ENCODE data around the gene KAT2B. TPM values are rescaled to one million over a fixed set of nuclear protein-coding genes. Genes with fewer than 3 reads are reported as not detected.

KAT2B gene
- total RNA-seq, 2 experiments from 2014 or later, result 97.8 to 108 TPM

GRCh38 chr3:20074226-20075063 lies 34.2 kb downstream of the KAT2B start:
- no peak for DNase-seq
- POLR2A ChIA-PET, result interaction anchor here (0.6 kb wide), 1 partner anchor 33 kb away, joined by 4 read pairs; no protein-coding TSS in a partner anchor

DNA sequence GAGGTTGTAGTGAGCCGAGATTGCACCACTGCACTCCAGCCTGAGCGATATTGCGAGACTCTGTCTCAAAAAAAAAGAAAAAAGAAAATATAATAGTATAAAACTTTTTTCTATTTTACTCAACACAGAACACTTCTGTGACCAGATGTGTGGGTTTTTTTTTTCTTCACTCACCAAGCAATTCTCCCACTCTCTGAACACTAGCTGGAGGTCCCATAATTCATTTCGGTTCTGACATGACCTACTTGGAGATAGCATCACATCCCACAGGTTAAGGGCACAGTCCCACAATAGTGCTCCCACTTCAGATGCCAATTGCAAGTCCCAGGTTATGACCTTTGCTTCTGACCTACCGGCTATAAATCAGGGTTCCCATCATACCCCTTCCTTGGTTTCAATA lies 35.0 kb downstream of the KAT2B start:
- Mint-ChIP-seq H3K27me3 (no peaks in the 10 kb centered on the region), H3K4me1 (peaks cover 14% of the 10 kb centered on the region), H3K36me3 (peaks cover 43% of the 10 kb centered on the region), H3K9me3 (no peaks in the 10 kb centered on the region), H3K27ac (no peak overlapping the region), H3K4me3 (no peak overlapping the region)
- POLR2A ChIA-PET, result no interaction called here
- no peak for DNase-seq
- no peak for ATAC-seq (ENCODE audit: low read depth)

More at GRCh38 chr3:20074226-20075063, 34.2 kb downstream of the KAT2B start:
- H3K4me1 Mint-ChIP-seq, result peaks cover 12% of the 10 kb centered on the region
- H3K27me3 Mint-ChIP-seq, result no peaks in the 10 kb centered on the region
- ATAC-seq (ENCODE audit: low read depth), result no peak
- no peak overlapping the region for H3K27ac Mint-ChIP-seq
- no peaks in the 10 kb centered on the region for H3K9me3 Mint-ChIP-seq
- H3K36me3 Mint-ChIP-seq, result peaks cover 44% of the 10 kb centered on the region
- no peak overlapping the region for H3K4me3 Mint-ChIP-seq

DNA sequence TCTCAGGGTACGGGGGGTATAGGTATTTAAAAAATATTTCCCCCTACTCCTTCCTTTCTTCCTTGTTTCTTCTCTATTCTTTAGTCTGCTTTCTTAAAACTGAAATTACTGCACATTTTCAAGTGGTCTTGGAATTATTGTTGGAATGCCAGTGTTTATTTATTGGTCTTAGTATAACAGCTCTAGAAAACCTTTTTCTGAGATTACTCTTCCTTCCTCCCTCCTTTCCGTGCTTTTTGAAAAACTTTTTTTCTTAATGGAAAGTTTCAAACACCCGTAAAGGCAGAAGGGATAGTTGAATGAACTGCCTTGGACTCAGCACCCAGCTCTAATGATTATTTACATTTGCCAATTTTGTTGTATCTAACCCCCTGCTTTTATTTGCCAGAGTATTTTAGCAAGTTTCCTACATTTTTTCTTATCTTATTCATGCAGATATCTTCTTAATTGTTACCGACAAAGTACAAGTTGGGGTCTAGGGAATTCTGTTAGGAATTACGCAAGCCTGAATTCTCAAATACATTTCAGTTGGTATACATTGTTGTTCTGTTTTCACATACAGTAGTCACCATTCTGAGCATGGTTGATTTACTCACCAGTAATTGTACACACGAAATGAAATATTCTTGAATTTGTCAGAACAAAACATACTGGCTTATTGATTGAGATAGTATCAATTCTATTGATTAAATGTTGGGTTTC lies 36.2 kb downstream of the KAT2B start:
- POLR2A ChIA-PET, result no interaction called here
- H3K4me1 Mint-ChIP-seq, result peaks cover 22% of the 10 kb centered on the region
- ATAC-seq (ENCODE audit: low read depth) (no peak), DNase-seq (no peak)
- no peaks in the 10 kb centered on the region for H3K9me3 Mint-ChIP-seq
- H3K36me3 Mint-ChIP-seq, result peaks cover 44% of the 10 kb centered on the region
- no peaks in the 10 kb centered on the region for H3K27me3 Mint-ChIP-seq
- no peak overlapping the region for H3K4me3 Mint-ChIP-seq
- no peak overlapping the region for H3K27ac Mint-ChIP-seq

GRCh38 chr3:20077068-20077467 lies 36.8 kb downstream of the KAT2B start:
- peaks cover 39% of the 10 kb centered on the region for H3K36me3 Mint-ChIP-seq

GRCh38 chr3:20078194-20078714 lies 38.0 kb downstream of the KAT2B start:
- peaks cover 24% of the 10 kb centered on the region for H3K4me1 Mint-ChIP-seq
- POLR2A ChIA-PET, result no interaction called here
- no peak for DNase-seq
- no peaks in the 10 kb centered on the region for H3K9me3 Mint-ChIP-seq
- no peak for ATAC-seq (ENCODE audit: low read depth)
- H3K27ac Mint-ChIP-seq, result peak overlapping the region; percentile 60
- no peak overlapping the region for H3K4me3 Mint-ChIP-seq
- no peaks in the 10 kb centered on the region for H3K27me3 Mint-ChIP-seq
- H3K36me3 Mint-ChIP-seq, result peaks cover 33% of the 10 kb centered on the region

More at GRCh38 chr3:20077068-20077467, 36.8 kb downstream of the KAT2B start:
- H3K4me1 Mint-ChIP-seq, result peaks cover 21% of the 10 kb centered on the region
- DNase-seq (no peak), ATAC-seq (ENCODE audit: low read depth) (no peak)
- no peak overlapping the region for H3K4me3 Mint-ChIP-seq
- no peaks in the 10 kb centered on the region for H3K9me3 Mint-ChIP-seq
- H3K27me3 Mint-ChIP-seq, result no peaks in the 10 kb centered on the region
- no peak overlapping the region for H3K27ac Mint-ChIP-seq
- POLR2A ChIA-PET, result no interaction called here

DNA sequence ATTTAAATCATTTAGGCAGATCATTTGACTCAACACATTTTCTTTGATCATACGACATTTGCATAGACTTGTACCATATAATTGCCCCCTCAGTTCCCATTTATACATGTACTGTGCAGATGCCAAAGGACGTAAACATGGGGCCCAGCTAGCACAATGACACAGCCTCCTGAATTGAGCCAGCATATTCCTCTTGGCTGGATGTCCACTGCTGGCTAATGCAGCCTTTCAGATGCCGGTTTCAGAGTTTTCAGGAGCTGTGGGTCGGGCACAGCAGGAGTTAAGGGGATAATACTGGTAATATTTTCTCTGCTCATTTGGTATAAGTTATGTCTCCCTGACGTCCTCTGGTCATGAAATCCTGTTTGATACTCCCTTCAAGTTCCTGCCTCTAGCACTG lies 39.4 kb downstream of the KAT2B start:
- Mint-ChIP-seq H3K36me3 (peaks cover 40% of the 10 kb centered on the region), H3K27ac (peak overlapping the region; percentile 23), H3K9me3 (no peaks in the 10 kb centered on the region), H3K4me3 (no peak overlapping the region), H3K4me1 (peaks cover 32% of the 10 kb centered on the region), H3K27me3 (no peaks in the 10 kb centered on the region)
- ATAC-seq (ENCODE audit: low read depth), result no peak
- POLR2A ChIA-PET, result interaction anchor here (1.9 kb wide), 1 partner anchor 39 kb away, joined by 5 read pairs; the partner anchor contains the start of gene KAT2B
- DNase-seq, result no peak

- H3K27ac Mint-ChIP-seq, result peak overlapping the region; percentile 81
- POLR2A ChIA-PET, result interaction anchor here (1.0 to 1.6 kb wide), 4 partner anchors 22 to 105 kb away, joined by 3 to 4 read pairs (median 3); partner anchors contain the start of genes KAT2B and SGO1
- peak overlapping the region; percentile 67 for H3K4me3 Mint-ChIP-seq
- peaks cover 45% of the 10 kb centered on the region for H3K36me3 Mint-ChIP-seq
- DNase-seq, result peak; percentile 39
- H3K27me3 Mint-ChIP-seq, result no peaks in the 10 kb centered on the region
- peak; percentile 95 for ATAC-seq (ENCODE audit: low read depth)
- no peaks in the 10 kb centered on the region for H3K9me3 Mint-ChIP-seq
- peaks cover 32% of the 10 kb centered on the region for H3K4me1 Mint-ChIP-seq
Observed at GRCh38 chr3:20080956-20081554, 40.8 kb downstream of the KAT2B start.

DNA sequence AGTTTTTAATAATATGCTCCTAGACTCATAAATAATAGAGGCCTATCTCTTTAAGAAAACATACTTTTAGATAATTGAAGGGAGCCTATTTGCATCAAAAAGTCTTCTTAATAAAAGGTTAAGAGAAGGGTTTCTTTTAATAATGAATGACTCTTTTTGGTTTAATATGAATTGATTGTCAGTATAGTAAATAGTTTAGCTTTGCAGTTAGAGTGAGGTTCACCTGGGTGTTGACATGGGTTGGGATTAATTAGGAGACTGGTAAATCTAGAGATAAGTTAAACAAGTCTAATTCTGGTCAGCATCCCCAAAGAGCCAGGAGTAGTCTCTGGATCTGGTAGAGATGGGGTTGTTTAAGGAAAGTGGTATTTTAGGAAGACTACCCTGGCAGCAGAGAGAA lies 43.0 kb downstream of the KAT2B start:
- H3K27ac Mint-ChIP-seq, result no peak overlapping the region
- DNase-seq, result no peak
- H3K4me1 Mint-ChIP-seq, result peaks cover 28% of the 10 kb centered on the region
- H3K27me3 Mint-ChIP-seq, result no peaks in the 10 kb centered on the region
- H3K36me3 Mint-ChIP-seq, result peaks cover 50% of the 10 kb centered on the region
- no peak for ATAC-seq (ENCODE audit: low read depth)
- H3K9me3 Mint-ChIP-seq, result peaks cover 5% of the 10 kb centered on the region
- no peak overlapping the region for H3K4me3 Mint-ChIP-seq
- POLR2A ChIA-PET, result no interaction called here

DNA sequence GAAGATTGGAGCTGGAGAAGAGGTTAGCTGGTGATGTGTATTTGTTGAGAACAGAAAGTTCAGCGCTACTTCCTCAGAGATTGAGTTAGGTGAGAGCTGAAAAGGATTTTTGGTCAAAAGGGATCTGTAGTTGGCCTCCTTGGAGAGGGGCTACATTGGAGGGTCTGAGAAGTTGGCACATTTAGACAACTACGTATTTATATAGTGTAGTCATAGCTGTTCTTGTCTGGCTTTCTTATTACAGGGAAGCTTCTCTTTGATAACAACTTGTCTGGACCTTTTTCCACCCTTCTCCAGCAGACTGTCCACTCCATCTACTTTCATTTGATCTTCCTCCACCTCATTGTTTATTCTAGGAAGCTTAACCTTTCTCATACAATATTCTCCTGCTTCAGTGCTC lies 43.7 kb downstream of the KAT2B start:
- Mint-ChIP-seq H3K9me3 (peaks cover 11% of the 10 kb centered on the region), H3K27me3 (no peaks in the 10 kb centered on the region), H3K4me1 (peaks cover 33% of the 10 kb centered on the region), H3K4me3 (no peak overlapping the region), H3K36me3 (peaks cover 54% of the 10 kb centered on the region), H3K27ac (no peak overlapping the region)
- ATAC-seq (ENCODE audit: low read depth), result no peak
- POLR2A ChIA-PET, result interaction anchor here (0.6 kb wide), 1 partner anchor 55 kb away, joined by 3 read pairs; no protein-coding TSS in a partner anchor
- no peak for DNase-seq

GRCh38 chr3:20091331-20092047 lies 51.2 kb downstream of the KAT2B start:
- no peak overlapping the region for H3K27ac Mint-ChIP-seq
- DNase-seq (no peak), ATAC-seq (ENCODE audit: low read depth) (no peak)
- peaks cover 22% of the 10 kb centered on the region for H3K9me3 Mint-ChIP-seq
- POLR2A ChIA-PET, result no interaction called here
- no peak overlapping the region for H3K4me3 Mint-ChIP-seq
- peaks cover 79% of the 10 kb centered on the region for H3K36me3 Mint-ChIP-seq
- H3K27me3 Mint-ChIP-seq, result no peaks in the 10 kb centered on the region
- peaks cover 26% of the 10 kb centered on the region for H3K4me1 Mint-ChIP-seq

DNA sequence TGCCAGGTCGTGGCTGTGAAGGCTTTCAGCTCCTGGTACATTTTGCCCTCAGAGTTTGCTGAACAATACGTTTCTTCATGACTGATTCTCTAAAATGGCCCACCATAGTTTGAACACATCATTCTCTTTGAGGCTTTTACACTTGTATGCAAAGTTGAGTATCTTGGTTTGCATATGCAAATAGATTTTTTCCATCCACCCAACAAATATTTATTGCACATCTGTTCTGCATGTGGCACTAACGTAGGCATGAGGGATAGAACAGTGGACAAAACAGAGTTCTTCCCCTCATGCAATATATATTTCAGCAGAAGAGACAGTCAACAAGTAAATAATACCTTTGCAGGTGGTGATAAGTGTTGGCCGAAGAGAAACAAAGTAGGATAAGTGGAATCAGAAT lies 55.2 kb downstream of the KAT2B start:
- Mint-ChIP-seq H3K4me3 (no peak overlapping the region), H3K4me1 (peaks cover 35% of the 10 kb centered on the region), H3K9me3 (peaks cover 2% of the 10 kb centered on the region), H3K27me3 (no peaks in the 10 kb centered on the region), H3K36me3 (peaks cover 68% of the 10 kb centered on the region), H3K27ac (no peak overlapping the region)
- POLR2A ChIA-PET, result no interaction called here
- DNase-seq, result no peak
- ATAC-seq (ENCODE audit: low read depth), result no peak

DNA sequence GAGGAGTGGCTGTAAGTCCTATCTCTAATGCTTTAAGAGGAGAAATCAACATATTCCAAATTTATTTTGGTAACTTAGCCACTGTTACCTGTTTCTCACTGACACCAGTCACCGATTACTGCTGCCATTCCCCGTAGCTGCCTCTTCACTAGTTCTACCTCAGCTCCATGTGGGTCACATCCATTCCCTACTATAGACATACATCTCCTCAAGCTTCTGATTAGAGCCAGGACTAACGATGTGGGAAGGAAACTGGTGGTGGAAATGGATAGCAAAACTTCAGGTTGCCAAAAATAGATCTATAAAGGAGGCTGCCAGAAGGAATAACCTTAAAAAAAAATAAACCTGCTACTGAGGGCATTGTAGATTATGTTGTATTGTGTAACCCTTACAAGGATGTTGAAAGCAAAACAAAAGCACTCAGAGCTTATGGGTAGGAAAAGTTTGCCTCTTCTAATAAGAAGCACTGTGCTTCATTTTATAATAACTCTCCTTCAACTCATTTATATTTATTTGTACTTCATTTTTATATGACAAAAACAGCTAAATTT lies 56.0 kb downstream of the KAT2B start:
- POLR2A ChIA-PET, result no interaction called here
- Mint-ChIP-seq H3K27me3 (no peaks in the 10 kb centered on the region), H3K36me3 (peaks cover 67% of the 10 kb centered on the region), H3K27ac (peak overlapping the region; percentile 55), H3K9me3 (no peaks in the 10 kb centered on the region), H3K4me1 (peaks cover 40% of the 10 kb centered on the region), H3K4me3 (no peak overlapping the region)
- ATAC-seq (ENCODE audit: low read depth), result no peak
- no peak for DNase-seq

Measured in activated naive CD8-positive, alpha-beta T cell treated with anti-CD3 and anti-CD28 coated beads, Interleukin-2, amount 10 ng/mL, durations not matched to agents 7 days and 5 days (primary cell).